NCI-H510A treated with DMSO at 0.1 percent for 48 hours (cell line): ENCODE data around the gene RTL10.

Experiments
- DNase-seq: peaks from one replicate; lab custom pipeline; 2025; lab: John Stamatoyannopoulos, UW

RTL10 gene

GRCh38 chr22:19854778-19855503, at the start of gene RTL10, which contains the start of gene GNB1L:
Gene RTL10 (minus strand): TSS chr22:19854874. CDS start chr22:19852261, 2,613 bp downstream.
Gene GNB1L (minus strand): TSS chr22:19854874. CDS start chr22:19821355, 33,519 bp downstream.
- DNase-seq: peak; percentile 87

DNA sequence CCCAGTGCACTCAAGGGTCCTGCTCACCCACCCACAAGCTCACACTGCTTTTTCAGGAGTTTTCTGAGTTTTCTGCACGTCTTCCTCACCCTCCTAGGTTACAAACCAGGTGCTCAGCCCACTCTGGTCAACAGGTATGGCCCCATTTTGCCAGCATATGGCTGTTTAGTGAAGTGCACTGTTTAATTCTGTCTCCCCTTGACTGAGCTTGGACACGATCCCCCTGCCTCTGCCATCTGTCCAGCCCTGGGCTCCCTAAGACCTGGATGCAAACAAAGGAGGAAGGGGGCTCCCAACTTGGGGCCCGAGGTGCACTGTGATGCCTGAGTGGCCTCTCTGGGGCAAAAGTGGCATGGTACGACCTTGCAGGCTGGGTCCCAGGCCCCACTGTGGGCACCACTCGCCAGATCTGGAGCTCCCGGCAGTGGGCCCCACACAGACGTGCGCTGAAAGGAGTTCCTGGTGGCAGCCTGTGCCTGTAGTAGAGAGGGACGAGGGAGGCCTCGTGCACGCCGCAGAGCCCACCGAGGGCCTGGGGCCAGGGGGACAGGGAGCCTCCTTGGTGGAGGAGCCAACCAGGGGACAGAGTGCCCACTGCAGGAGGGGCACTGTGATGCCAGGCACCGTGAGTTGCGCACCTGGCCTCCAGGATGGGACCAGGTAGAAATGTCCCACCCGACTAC, 49.6 kb upstream of the RTL10 start:
- no peak for DNase-seq

- DNase-seq: no peak
These were observed 48.8 kb upstream of the RTL10 start for GRCh38 chr22:19903513-19903912.

- no peak for DNase-seq
These were observed 48.4 kb upstream of the RTL10 start for GRCh38 chr22:19903031-19903430.

- no peak for DNase-seq
These were observed 47.6 kb upstream of the RTL10 start for GRCh38 chr22:19902245-19902715.

GRCh38 chr22:19901577-19902244, 47.0 kb upstream of the RTL10 start:
- no peak for DNase-seq

GRCh38 chr22:19900707-19901436, 46.2 kb upstream of the RTL10 start:
- no peak for DNase-seq

DNA sequence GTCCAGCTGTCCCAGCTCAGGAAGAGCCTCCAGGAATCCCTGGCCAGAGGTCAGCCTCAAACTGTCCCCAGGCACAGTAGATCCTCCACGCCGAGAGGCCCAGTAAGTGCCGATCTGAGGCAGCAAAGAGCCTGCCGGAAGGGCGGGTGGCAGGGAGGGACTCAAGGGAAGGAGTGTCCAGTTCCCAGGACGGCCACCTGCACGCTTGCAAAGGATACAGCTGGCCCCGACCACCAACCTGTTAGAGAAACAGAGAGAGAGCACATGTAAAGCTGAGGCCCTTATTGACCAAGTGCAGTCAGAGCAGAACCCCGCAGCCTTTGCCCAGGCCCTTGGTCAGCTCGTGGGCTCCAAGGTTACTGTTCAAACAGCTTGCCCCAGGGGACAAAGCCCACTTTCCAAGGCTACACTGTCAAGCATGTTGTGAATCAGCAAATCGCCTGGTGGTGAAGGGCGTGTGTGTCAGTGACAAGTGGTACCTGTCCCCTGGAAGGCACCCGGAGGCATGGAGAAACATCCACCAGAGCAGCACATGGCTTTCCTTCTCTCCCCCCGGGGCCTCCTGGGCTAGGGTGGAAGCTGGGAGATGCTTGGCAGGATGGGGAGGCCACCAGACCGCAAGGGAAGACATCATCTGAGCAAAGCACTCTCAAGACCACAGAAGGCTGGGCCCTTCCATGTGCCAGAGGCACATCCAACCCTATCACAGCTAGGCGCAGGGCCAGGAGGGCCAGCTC, 44.3 kb upstream of the RTL10 start:
- DNase-seq: no peak

GRCh38 chr22:19898145-19898544, 43.5 kb upstream of the RTL10 start:
- no peak for DNase-seq

GRCh38 chr22:19897726-19898125, 43.1 kb upstream of the RTL10 start:
- DNase-seq: no peak

DNA sequence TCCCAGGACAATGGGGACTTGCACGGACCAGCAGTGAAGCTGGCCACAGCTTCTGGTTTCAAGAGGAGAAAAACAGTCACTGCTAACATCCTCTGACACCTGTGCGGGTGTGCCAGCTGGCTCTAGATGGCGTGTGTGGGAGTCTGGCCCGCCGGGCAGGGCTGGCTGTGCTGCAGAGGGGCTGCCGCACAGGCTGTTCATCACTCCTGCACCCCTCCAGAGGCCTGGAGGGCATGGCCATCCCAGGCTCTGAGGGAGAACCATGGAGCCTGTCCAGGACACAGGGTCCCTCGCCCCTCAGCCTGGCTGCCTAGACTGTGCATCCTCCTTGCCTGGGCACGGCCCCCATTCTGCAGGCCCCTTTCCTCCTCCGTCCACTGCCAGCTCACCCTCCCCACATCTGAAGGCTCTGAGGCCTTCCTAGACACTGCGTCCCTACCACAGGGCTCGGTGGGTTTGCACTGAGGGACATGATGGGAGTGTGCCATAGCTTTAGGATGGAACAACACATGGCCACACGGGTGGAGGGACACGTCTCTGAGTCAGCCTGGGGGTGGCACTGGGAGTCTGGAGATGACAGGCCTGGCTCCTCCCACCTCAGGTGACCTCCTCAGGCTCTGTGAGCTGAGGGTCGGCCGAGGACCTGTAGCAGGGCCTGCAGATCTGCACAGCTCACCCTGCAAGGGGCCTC, 42.1 kb upstream of the RTL10 start:
- DNase-seq: no peak

- no peak for DNase-seq
These were observed 40.6 kb upstream of the RTL10 start for GRCh38 chr22:19895160-19895849.

GRCh38 chr22:19893363-19893762, 38.7 kb upstream of the RTL10 start:
- DNase-seq: no peak

DNA sequence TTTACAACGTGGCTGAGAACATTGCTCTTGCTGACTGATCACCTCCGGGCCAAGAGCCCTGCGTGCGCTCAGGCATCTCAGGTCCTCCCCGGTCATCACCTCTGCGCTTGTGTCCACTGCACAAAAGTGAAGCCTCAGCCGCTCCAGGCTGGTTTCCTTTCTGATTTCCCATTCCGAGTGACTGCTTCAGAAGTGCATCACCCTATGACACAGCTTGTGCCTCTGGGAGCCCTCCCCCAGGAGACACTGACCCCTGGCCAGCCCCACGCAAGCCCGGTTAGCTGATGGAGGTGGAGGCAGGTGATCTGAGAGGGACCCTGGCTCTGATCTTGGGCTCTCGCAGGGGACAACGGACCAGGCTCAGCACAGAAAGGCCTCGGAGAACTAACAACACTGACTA, 38.3 kb upstream of the RTL10 start:
- no peak for DNase-seq

DNA sequence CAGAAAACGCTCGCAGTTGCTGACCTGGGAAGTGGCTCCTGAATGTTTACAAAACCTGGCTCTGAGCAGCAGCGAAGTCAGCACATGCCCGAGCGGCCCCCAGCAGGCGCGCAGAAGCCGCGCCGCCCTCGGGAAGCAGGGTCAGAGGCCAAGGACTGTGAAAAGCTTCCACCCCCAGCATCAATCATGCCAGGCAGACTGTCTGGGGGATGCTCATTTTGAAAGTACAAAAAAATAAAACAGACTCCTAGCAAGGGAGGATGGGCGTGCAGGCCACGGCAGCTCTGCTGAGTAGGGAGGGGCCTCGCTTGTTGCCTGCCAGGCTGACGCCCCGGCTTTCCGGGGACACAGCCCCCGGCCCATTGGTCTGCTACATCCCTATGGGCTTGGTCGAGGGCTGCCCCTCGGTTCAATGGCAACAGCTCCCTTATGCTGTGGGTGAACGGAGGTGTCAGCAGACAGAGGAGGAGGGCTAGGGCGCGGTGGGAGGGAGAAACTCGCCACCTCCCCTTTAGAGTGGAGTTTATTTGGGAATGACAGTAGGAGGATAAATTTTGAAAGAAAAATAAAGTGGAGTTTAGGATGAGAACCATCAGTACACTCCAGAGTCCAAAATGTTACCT, 37.7 kb upstream of the RTL10 start:
- DNase-seq: peak; percentile 66

DNA sequence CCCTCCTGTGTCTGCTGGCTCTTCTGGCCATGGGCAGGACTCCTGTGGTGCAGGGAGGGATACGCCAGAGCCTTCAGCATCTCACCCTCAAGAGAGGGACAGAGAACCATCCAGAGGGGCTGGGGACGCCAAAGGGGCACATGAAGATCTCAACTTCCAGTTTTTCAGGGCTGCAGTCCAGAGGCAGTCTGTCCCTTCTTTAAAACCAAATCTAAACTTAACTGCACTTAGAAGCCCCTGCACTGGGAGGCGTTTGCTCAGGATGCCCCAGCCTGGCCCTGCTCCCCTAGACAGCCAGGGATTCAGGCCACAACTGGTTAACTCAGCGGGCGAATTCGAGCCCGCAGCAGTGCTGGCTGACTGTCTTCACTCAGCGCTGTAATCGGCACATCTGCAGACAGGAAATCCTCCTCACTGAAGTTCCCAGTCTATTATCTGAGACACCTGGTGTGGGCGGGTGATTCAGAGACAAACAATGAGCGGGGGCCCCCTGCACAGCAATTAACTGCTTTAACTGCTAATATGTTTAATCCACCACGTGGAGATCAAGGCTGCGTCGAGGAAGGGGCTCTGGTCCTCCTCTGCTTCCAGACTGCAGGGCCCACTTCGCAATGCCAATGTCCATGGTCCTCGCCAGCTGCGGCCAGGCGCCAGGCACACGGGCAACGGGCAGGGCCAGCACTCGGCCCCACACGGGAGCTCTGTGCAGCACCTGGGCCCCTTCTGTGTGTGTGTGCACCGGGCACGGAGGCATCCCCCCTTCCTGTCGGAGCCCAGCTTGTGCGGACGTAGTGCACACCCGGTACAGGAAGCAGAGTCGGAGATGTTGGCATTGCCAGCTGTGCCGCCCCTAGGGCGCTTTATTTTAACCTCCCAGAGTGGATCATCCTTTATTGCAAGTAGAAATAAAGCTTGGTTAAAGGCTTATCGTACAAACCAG, 36.9 kb upstream of the RTL10 start:
- DNase-seq: peak; percentile 66

- no peak for DNase-seq
These were observed 36.0 kb upstream of the RTL10 start for GRCh38 chr22:19890502-19891316.

DNA sequence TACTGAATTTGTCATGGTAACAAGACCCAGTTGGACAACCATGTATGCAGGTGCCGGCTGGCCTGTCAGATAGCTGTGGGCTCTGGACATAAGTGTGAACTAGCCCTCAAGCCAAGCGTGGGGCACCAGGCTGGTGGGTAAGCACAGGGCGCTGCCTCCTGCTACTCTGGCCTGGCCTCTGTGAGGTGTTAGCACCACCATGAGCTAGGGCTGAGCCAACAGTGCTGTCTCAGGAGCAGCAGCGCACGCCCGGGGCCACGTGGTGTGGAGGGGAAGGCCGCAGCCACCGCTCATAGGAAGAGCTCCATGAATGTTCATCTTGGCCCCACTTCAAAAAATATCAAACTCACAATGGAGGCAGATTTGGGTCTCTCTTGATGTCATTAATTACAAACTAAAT, 35.3 kb upstream of the RTL10 start:
- no peak for DNase-seq
